GM10266 (cell line): ENCODE data around the gene ZNF189.
A peak's percentile ranks its signal among the peaks of the same experiment; 100 is the strongest.

Experiments used
- DNase-seq: peaks from one replicate; pipeline ENCODE4 v3.0.0; 2012; ENCODE audit errors: extremely low spot score
- CTCF ChIP-seq: IDR thresholded peaks from 2 replicates; pipeline ENCODE4 v1.5.1; 2012; ENCODE audit warnings: mild to moderate bottlenecking, low read depth; ENCODE audit not compliant: control insufficient read depth, insufficient read depth; ENCODE audit errors: missing control alignments

The ZNF189 gene

DNA sequence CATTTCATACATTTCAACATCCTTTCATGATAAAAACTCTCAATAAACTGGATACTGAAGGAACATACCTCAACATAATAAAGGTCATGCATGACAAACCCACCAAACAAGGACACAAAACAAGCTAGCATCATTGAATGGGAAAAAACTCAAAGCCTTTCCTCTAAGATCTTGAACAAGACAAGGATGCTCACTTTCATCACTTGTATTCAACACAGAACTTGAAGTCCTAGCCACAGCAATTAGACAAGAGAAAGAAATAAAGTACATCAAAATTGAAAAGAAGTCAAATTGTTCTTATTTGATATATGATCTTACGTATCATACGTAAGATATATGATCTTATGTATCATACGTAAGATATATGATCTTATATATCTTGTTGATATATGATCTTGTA lies 5.5 kb upstream of the ZNF189 start:
- TF ChIP-seq CTCF: no peak

DNA sequence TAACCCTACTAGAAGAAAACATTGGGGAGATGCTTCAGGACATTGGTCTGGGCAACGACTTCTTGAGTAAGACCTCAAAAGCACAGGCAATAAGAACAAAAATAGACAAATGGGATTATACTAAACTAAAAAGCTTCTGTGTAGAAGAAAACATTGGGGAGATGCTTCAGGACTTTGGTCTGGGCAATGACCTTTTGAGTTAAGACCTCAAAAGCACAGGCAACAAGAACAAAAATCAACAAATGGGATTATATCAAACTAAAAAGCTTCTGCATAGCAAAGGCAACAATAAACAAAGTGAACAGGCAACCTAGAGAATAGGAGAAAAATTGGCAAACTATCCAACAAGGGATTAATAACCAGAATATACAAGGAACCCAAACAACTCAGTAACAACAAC lies 4.0 kb upstream of the ZNF189 start:
- no peak for DNase-seq
- no peak for TF ChIP-seq CTCF

More for the DNA sequence above, 5.5 kb upstream of the ZNF189 start:
- no peak for DNase-seq

DNA sequence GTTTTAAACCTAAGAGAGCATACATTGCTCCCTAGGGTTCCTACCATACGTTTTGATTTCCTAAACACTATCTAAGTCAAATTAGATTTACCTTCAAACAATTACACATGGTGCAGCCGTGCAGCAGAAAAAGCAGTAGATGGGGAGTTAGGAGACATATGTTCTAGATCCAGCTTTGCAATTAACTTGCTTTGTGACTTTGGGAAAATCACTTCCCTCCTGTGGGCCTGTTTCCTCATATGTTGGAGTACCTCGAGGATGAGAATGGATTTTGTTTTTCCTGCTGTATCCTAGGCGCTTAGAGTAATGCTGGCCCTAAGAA lies 944 bp upstream of the ZNF189 start:
- no peak for DNase-seq
- TF ChIP-seq CTCF: no peak

- TF ChIP-seq CTCF: no peak
- DNase-seq: peak; percentile 4
Measured at GRCh38 chr9:101398930-101399642, 435 bp downstream of the ZNF189 start.

- no peak for TF ChIP-seq CTCF
- DNase-seq: no peak
Measured at GRCh38 chr9:101399643-101399970, 956 bp downstream of the ZNF189 start.

GRCh38 chr9:101400120-101400519 lies 1.5 kb downstream of the ZNF189 start:
- no peak for DNase-seq
- no peak for TF ChIP-seq CTCF

- no peak for DNase-seq
- TF ChIP-seq CTCF: no peak
Measured at GRCh38 chr9:101403516-101404285, 5.0 kb downstream of the ZNF189 start.
